Measurements from ENCODE around the gene ZAR1. TPM values are rescaled to one million over a fixed set of nuclear protein-coding genes. Genes with fewer than 3 reads are reported as not detected.

ZAR1 gene
- total RNA-seq, 2 experiments from 2014 or later: not detected

GRCh38 chr4:48470570-48470969, 19.5 kb upstream of the ZAR1 start:
- Histone ChIP-seq H3K4me3 (ENCODE audit: low read depth, low read length, poor library complexity, severe bottlenecking) (no peak overlapping the region), H3K9me2 (ENCODE audit: insufficient read depth, low read length) (no peaks in the 10 kb centered on the region), H3K9me3 (ENCODE audit: low read length) (no peaks in the 10 kb centered on the region), H2AFZ (ENCODE audit: low read length) (no peak overlapping the region), H3K79me2 (ENCODE audit: insufficient read depth, low read depth, low read length) (no peaks in the 10 kb centered on the region), H3K36me3 (ENCODE audit: insufficient read depth, low read length) (no peaks in the 10 kb centered on the region), H4K20me1 (ENCODE audit: insufficient read depth, low read length) (no peaks in the 10 kb centered on the region), H3K4me2 (ENCODE audit: low read length) (no peak overlapping the region), H3K27ac (ENCODE audit: low read depth, low read length, poor library complexity, severe bottlenecking) (no peak overlapping the region), H3K4me1 (ENCODE audit: insufficient read depth, low read length, poor library complexity, severe bottlenecking) (no peaks in the 10 kb centered on the region)
- TF ChIP-seq CTCF (conservative IDR thresholded peaks at IDR 0.05; ENCODE audit: low read length) (no peak), EZH2phosphoT487 (IDR thresholded peaks at IDR 0.05; ENCODE audit: borderline replicate concordance, low read depth, low read length) (no peak)
- POLR2A ChIA-PET: interaction anchor here (0.7 to 0.8 kb wide), 2 partner anchors 50 to 468 kb away, joined by 3 to 4 read pairs; no protein-coding TSS in a partner anchor
- DNase-seq (ENCODE audit: low spot score): no peak
- CTCF ChIA-PET (ENCODE audit: unreplicated experiment): no interaction called here
- no TSS peak for BruUV-seq (replicated peaks)
- intact Hi-C loops (cut with micrococcal nuclease; ENCODE audit: unreplicated experiment): no loop called here

GRCh38 chr4:48472794-48473193, 17.3 kb upstream of the ZAR1 start:
- ChIA-PET POLR2A (interaction anchor here (1.3 kb wide), 1 partner anchor 53 kb away, joined by 3 read pairs; no protein-coding TSS in a partner anchor), CTCF (ENCODE audit: unreplicated experiment) (no interaction called here)
- H3K9me3 ChIP-seq (ENCODE audit: low read length): no peaks in the 10 kb centered on the region
- no peak for DNase-seq (ENCODE audit: low spot score)
- H3K9me2 ChIP-seq (ENCODE audit: insufficient read depth, low read length): no peaks in the 10 kb centered on the region
- H3K4me2 ChIP-seq (ENCODE audit: low read length): no peak overlapping the region
- no peak overlapping the region for H3K27ac ChIP-seq (ENCODE audit: low read depth, low read length, poor library complexity, severe bottlenecking)
- no peaks in the 10 kb centered on the region for H3K36me3 ChIP-seq (ENCODE audit: insufficient read depth, low read length)
- H3K4me3 ChIP-seq (ENCODE audit: low read depth, low read length, poor library complexity, severe bottlenecking): no peak overlapping the region
- no peaks in the 10 kb centered on the region for H4K20me1 ChIP-seq (ENCODE audit: insufficient read depth, low read length)
- H3K79me2 ChIP-seq (ENCODE audit: insufficient read depth, low read depth, low read length): no peaks in the 10 kb centered on the region
- no TSS peak for BruUV-seq (replicated peaks)
- H2AFZ ChIP-seq (ENCODE audit: low read length): no peak overlapping the region
- intact Hi-C loops (cut with micrococcal nuclease; ENCODE audit: unreplicated experiment): no loop called here
- TF ChIP-seq CTCF (conservative IDR thresholded peaks at IDR 0.05; ENCODE audit: low read length) (no peak), EZH2phosphoT487 (IDR thresholded peaks at IDR 0.05; ENCODE audit: borderline replicate concordance, low read depth, low read length) (no peak)
- H3K4me1 ChIP-seq (ENCODE audit: insufficient read depth, low read length, poor library complexity, severe bottlenecking): no peaks in the 10 kb centered on the region

GRCh38 chr4:48475770-48476169, 14.3 kb upstream of the ZAR1 start:
- DNase-seq (ENCODE audit: low spot score): no peak
- H3K9me3 ChIP-seq (ENCODE audit: low read length): no peaks in the 10 kb centered on the region
- no peak overlapping the region for H3K4me2 ChIP-seq (ENCODE audit: low read length)
- H3K4me3 ChIP-seq (ENCODE audit: low read depth, low read length, poor library complexity, severe bottlenecking): no peak overlapping the region
- no peaks in the 10 kb centered on the region for H3K4me1 ChIP-seq (ENCODE audit: insufficient read depth, low read length, poor library complexity, severe bottlenecking)
- BruUV-seq (replicated peaks): no TSS peak
- ChIA-PET CTCF (ENCODE audit: unreplicated experiment) (interaction anchor here (1.0 kb wide), 1 partner anchor 9 kb away, joined by 3 read pairs; no protein-coding TSS in a partner anchor), POLR2A (interaction anchor here (1.1 to 1.6 kb wide), 2 partner anchors 11 to 90 kb away, joined by 5 to 7 read pairs; no protein-coding TSS in a partner anchor)
- no peaks in the 10 kb centered on the region for H3K79me2 ChIP-seq (ENCODE audit: insufficient read depth, low read depth, low read length)
- H3K36me3 ChIP-seq (ENCODE audit: insufficient read depth, low read length): no peaks in the 10 kb centered on the region
- intact Hi-C loops (cut with micrococcal nuclease; ENCODE audit: unreplicated experiment): no loop called here
- H3K9me2 ChIP-seq (ENCODE audit: insufficient read depth, low read length): no peaks in the 10 kb centered on the region
- no peaks in the 10 kb centered on the region for H4K20me1 ChIP-seq (ENCODE audit: insufficient read depth, low read length)
- TF ChIP-seq EZH2phosphoT487 (IDR thresholded peaks at IDR 0.05; ENCODE audit: borderline replicate concordance, low read depth, low read length): no peak
- TF ChIP-seq CTCF (conservative IDR thresholded peaks at IDR 0.05; ENCODE audit: low read length): no peak
- H2AFZ ChIP-seq (ENCODE audit: low read length): no peak overlapping the region
- no peak overlapping the region for H3K27ac ChIP-seq (ENCODE audit: low read depth, low read length, poor library complexity, severe bottlenecking)
